HG03159 (cell line): ENCODE measurements around the gene CENPS.
A peak's percentile ranks its signal among the peaks of the same experiment; 100 is the strongest.
"Not testable (repeated sequence)": the region's sequence is repeated elsewhere in the genome, so short reads cannot be mapped to it uniquely, and the experiment has no call there.

Experiments
- ATAC-seq: cut with Tn5 transposase; IDR thresholded peaks from one replicate; pipeline ENCODE4 v1.9.1; 2021; ENCODE audit warnings: mild to moderate bottlenecking, moderate library complexity; ENCODE audit not compliant: unreplicated experiment

The CENPS gene

GRCh38 chr1:10430216-10431069 is at the start of gene CENPS:
TSS of gene CENPS (plus strand) at chr1:10430433. CDS start at chr1:10430518, 85 bp downstream.
- ATAC-seq, result peak; percentile 75

GRCh38 chr1:10380594-10381275 is 49.5 kb upstream of the CENPS start:
- no peak for ATAC-seq

GRCh38 chr1:10383630-10384029 is 46.6 kb upstream of the CENPS start:
- ATAC-seq, result no peak

GRCh38 chr1:10384219-10384618 is 46.0 kb upstream of the CENPS start:
- ATAC-seq, result no peak

GRCh38 chr1:10386761-10387676 is 43.2 kb upstream of the CENPS start:
- ATAC-seq, result no peak

GRCh38 chr1:10387677-10388386 is 42.4 kb upstream of the CENPS start:
- ATAC-seq, result no peak

GRCh38 chr1:10388387-10388715 is 41.9 kb upstream of the CENPS start:
- ATAC-seq, result no peak

GRCh38 chr1:10389271-10389973 is 40.8 kb upstream of the CENPS start:
- ATAC-seq, result no peak

GRCh38 chr1:10396870-10397269 is 33.4 kb upstream of the CENPS start:
- no peak for ATAC-seq

GRCh38 chr1:10398278-10398733 is 31.9 kb upstream of the CENPS start:
- peak; percentile 21 for ATAC-seq

- peak; percentile 96 for ATAC-seq
Measured at GRCh38 chr1:10398734-10399443, 31.3 kb upstream of the CENPS start, which contains the start of gene PGD. TSS of gene PGD (plus strand) at chr1:10399064. CDS start at chr1:10399118, 54 bp downstream.

GRCh38 chr1:10399444-10399941 is 30.7 kb upstream of the CENPS start:
- no peak for ATAC-seq

GRCh38 chr1:10400013-10400412 is 30.2 kb upstream of the CENPS start:
- ATAC-seq, result no peak

- ATAC-seq, result no peak
Measured at GRCh38 chr1:10401281-10401680, 29.0 kb upstream of the CENPS start.

GRCh38 chr1:10402729-10403274 is 27.4 kb upstream of the CENPS start:
- no peak for ATAC-seq

- ATAC-seq, result no peak
Measured at GRCh38 chr1:10407201-10407600, 23.0 kb upstream of the CENPS start.

GRCh38 chr1:10415211-10415930 is 14.9 kb upstream of the CENPS start:
- no peak for ATAC-seq

- ATAC-seq, result not testable (repeated sequence)
Measured at GRCh38 chr1:10415967-10416366, 14.3 kb upstream of the CENPS start.
